Panc1 (cell line): ENCODE results near the gene KCND3. TPM values are rescaled to one million over a fixed set of nuclear protein-coding genes. Genes with fewer than 3 reads are reported as not detected.

Source experiments
- ATAC-seq: fragments of 200-7000 bp; cut with Tn5 transposase; 2 replicates; pipeline ENCODE4 v1.9.1; 2020; ENCODE audit warnings: mild to moderate bottlenecking, moderate library complexity
- BruUV-seq: library from RNA; stranded (reverse); fragments of 400-500 nt; replicated peaks from 2 replicates; lab custom pipeline; 2021; lab: Mats Ljungman, UMichigan
- CTCF ChIA-PET: fragments of 300-600 bp; sonication (Branson Sonifier 250); formaldehyde crosslinking; loops from one replicate; lab custom pipeline; 2022; ENCODE audit warnings: antibody characterized with exemption; lab: Charles Lee
- POLR2A ChIA-PET: fragments of 300-600 bp; sonication (Branson Sonifier 250); formaldehyde crosslinking; loops from one replicate; lab custom pipeline; 2022; ENCODE audit warnings: antibody characterized with exemption; lab: Charles Lee
- DNase-seq: peaks from one replicate; pipeline ENCODE4 v3.0.0-alpha.2; 2010; ENCODE audit warnings: low read depth, low spot score
- H3K27ac ChIP-seq: 2 replicates; pipeline ENCODE4 v1.5.1; 2011; ENCODE audit warnings: mild to moderate bottlenecking, low read length, inconsistent platforms
- H3K27me3 ChIP-seq: fragments of 200-500 bp; sonication (Bioruptor generic); 2 replicates; pipeline ENCODE4 v1.6.0; 2014; ENCODE audit warnings: low read length, inconsistent platforms; ENCODE audit not compliant: control insufficient read depth, insufficient read depth
- H3K36me3 ChIP-seq: fragments of 200-500 bp; sonication (Bioruptor generic); 2 replicates; pipeline ENCODE4 v1.5.1; 2014; ENCODE audit warnings: inconsistent platforms, mild to moderate bottlenecking, low read length, moderate library complexity; ENCODE audit not compliant: control insufficient read depth, insufficient read depth
- H3K4me1 ChIP-seq: 2 replicates; pipeline ENCODE4 v1.5.1; 2011; ENCODE audit warnings: inconsistent platforms, mild to moderate bottlenecking, low read length, moderate library complexity; ENCODE audit not compliant: control insufficient read depth, insufficient read depth
- H3K4me3 ChIP-seq, 2 experiments: 2 replicates each; pipeline ENCODE4 v1.5.1; 2011 to 2012; ENCODE audit warnings: low read depth in 2 of 2, low read length in 2 of 2, mild to moderate bottlenecking in 2 of 2, inconsistent platforms in 1 of 2, moderate library complexity in 1 of 2
- H3K9me3 ChIP-seq: fragments of 200-500 bp; sonication (Bioruptor generic); 2 replicates; pipeline ENCODE4 v1.5.1; 2014; ENCODE audit warnings: low read depth, mild to moderate bottlenecking, inconsistent platforms, low read length, moderate library complexity; ENCODE audit not compliant: control insufficient read depth, insufficient read depth
- POLR2AphosphoS5 ChIP-seq: IDR thresholded peaks from 2 replicates; pipeline ENCODE4 v1.6.1; 2012; ENCODE audit warnings: mild to moderate bottlenecking, low read depth, low read length, moderate library complexity
- REST ChIP-seq, 2 experiments: IDR thresholded peaks; 2 replicates each; pipeline ENCODE4 v1.6.1; 2011 to 2012; ENCODE audit warnings: low read depth in 2 of 2, control low read depth in 1 of 2, low read length in 1 of 2, mild to moderate bottlenecking in 1 of 2, moderate library complexity in 1 of 2; ENCODE audit not compliant: insufficient read depth in 1 of 2
- SIN3A ChIP-seq: IDR thresholded peaks from 2 replicates; pipeline ENCODE4 v1.6.1; 2012; ENCODE audit warnings: low read depth, mild to moderate bottlenecking, low read length, moderate library complexity, borderline replicate concordance; ENCODE audit not compliant: insufficient read depth
- TCF7L2 ChIP-seq: IDR thresholded peaks from 2 replicates; pipeline ENCODE4 v1.6.1; 2011; ENCODE audit warnings: mild to moderate bottlenecking, low read depth, low read length, inconsistent platforms
- in situ Hi-C: cut with HindIII; loops from 2 replicates; pipeline ENCODE4 v1.10.0; 2016; ENCODE audit warnings: low sequenced_read_pairs, low pct_unique_long_range_greater_than_20kb
- intact Hi-C: fragments of 100-400 bp; cut with micrococcal nuclease; formaldehyde crosslinking; loops from one replicate; pipeline ENCODE4 v1.10.0; 2022; ENCODE audit not compliant: unreplicated experiment
- total RNA-seq: library from RNA; stranded (reverse); gene quantifications from one replicate; pipeline ENCODE4 v1.2.1, GENCODE V29; 2021; ENCODE audit not compliant: unreplicated experiment
- TF ChIP-seq, protein P1 (sequence below): fragments of 450-650 bp; IDR thresholded peaks from 2 replicates; pipeline ENCODE4 v1.5.1; 2017; ENCODE audit warnings: mild to moderate bottlenecking

KCND3 gene
- total RNA-seq, 1 experiment from 2014 or later, result not detected

DNA sequence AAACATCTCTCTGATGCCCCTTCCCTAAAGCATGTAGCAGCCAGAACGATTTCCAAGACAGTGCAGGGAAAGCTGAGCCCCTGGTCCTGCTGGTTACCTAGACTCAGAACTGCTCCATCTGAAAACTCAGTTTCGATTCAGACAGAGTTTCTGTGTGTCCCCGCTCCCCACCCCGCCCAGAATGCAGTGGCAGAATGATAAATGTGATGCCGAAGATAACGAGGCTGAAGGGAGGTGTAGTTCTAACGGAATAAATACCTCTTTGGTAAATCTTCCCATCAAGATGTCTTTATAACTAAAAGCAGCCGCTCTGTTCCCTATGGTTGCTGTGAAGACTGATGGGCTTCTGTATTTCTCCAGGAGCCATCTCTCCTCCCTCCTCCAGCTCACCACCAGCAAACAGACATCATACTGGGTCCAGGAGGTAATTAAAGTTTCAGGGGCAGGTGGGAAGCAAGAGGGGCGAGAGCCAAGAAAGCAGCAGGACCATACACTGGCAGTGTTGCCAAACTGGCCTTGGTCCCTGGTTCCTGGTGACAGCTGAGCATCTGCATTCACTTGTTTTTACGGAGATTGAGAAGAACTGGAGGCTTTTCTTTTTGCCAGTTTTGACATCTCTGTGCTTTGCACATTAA is 156.8 kb downstream of the KCND3 start:
- Histone ChIP-seq H3K9me3 (no peaks in the 10 kb centered on the region), H3K4me3 (no peak overlapping the region), H3K27me3 (no peaks in the 10 kb centered on the region; the same call in 1 of the 2 replicates), H3K36me3 (no peaks in the 10 kb centered on the region), H3K4me1 (no peaks in the 10 kb centered on the region), H3K27ac (no peak overlapping the region)
- ATAC-seq, result no peak
- ChIA-PET CTCF (no interaction called here), POLR2A (no interaction called here)
- intact Hi-C loops, result no loop called here
- BruUV-seq, result no TSS peak
- TF ChIP-seq SIN3A (no peak), TCF7L2 (no peak), REST (IDR thresholded peaks at IDR 0.05; ENCODE audit: insufficient read depth in 1 of 2, low read depth in 2 of 2, low read length in 1 of 2) (no peak), POLR2AphosphoS5 (no peak)
- TF ChIP-seq, protein P1, sequence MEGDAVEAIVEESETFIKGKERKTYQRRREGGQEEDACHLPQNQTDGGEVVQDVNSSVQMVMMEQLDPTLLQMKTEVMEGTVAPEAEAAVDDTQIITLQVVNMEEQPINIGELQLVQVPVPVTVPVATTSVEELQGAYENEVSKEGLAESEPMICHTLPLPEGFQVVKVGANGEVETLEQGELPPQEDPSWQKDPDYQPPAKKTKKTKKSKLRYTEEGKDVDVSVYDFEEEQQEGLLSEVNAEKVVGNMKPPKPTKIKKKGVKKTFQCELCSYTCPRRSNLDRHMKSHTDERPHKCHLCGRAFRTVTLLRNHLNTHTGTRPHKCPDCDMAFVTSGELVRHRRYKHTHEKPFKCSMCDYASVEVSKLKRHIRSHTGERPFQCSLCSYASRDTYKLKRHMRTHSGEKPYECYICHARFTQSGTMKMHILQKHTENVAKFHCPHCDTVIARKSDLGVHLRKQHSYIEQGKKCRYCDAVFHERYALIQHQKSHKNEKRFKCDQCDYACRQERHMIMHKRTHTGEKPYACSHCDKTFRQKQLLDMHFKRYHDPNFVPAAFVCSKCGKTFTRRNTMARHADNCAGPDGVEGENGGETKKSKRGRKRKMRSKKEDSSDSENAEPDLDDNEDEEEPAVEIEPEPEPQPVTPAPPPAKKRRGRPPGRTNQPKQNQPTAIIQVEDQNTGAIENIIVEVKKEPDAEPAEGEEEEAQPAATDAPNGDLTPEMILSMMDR, result no peak
- DNase-seq, result no peak
- in situ Hi-C loops, result no loop called here

GRCh38 chr1:111831153-111831552 is 158.3 kb downstream of the KCND3 start:
- POLR2A ChIA-PET, result no interaction called here
- in situ Hi-C loops (no loop called here), intact Hi-C loops (no loop called here)
- Histone ChIP-seq H3K4me3 (no peak overlapping the region), H3K36me3 (no peaks in the 10 kb centered on the region), H3K9me3 (no peaks in the 10 kb centered on the region), H3K27ac (no peak overlapping the region), H3K27me3 (no peaks in the 10 kb centered on the region; the same call in 1 of the 2 replicates), H3K4me1 (no peaks in the 10 kb centered on the region)
- no TSS peak for BruUV-seq
- ATAC-seq (no peak), DNase-seq (no peak)
- TF ChIP-seq, protein P1, result no peak
- TF ChIP-seq SIN3A, result no peak
- TF ChIP-seq REST (IDR thresholded peaks at IDR 0.05; ENCODE audit: insufficient read depth in 1 of 2, low read depth in 2 of 2, low read length in 1 of 2), result no peak
- no peak for TF ChIP-seq POLR2AphosphoS5
- TF ChIP-seq TCF7L2, result no peak
- CTCF ChIA-PET, result no interaction called here
